ENCODE results near the gene TTYH2.

DNA sequence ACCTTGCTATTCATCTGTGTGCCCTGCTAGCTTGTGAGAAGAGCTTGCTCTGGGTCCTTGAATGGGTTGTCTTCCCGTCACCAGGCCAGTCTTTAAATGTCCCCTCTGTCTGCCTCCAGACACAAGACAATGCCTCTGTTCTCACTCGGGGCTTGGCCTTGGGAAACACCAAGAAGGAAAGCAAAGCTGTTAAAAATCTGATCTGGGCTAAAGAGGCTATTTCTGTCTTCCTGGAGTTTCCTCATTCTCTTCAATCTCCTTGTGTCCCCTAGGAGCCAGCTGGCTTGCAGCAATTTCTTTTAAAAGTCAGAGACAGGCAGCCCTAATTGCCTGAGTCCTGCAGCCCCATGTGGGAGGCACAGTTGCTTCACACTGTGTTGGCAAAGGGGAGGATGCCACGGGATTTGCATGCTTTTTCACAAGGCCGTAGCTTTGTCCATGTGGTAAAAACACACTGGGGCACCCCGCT lies 63.2 kb downstream of the TTYH2 start:
- no peak for TF ChIP-seq CTCF (IDR thresholded peaks at IDR 0.05)
- no peak for TF ChIP-seq POLR2A (IDR thresholded peaks at IDR 0.05)
